ENCODE data around the gene LDLRAD4. TPM values are rescaled to one million over a fixed set of nuclear protein-coding genes. Genes with fewer than 3 reads are reported as not detected.

The LDLRAD4 gene
- total RNA-seq, 1 experiment from 2014 or later = 3.6 TPM

- H3K4me3 ChIP-seq (ENCODE audit: low read depth, low read length, poor library complexity, severe bottlenecking) = no peak overlapping the region
- peaks cover 13% of the 10 kb centered on the region for H3K27me3 ChIP-seq (replicated peaks; ENCODE audit: insufficient read depth, low read depth, low read length, poor library complexity)
- no peak for DNase-seq (ENCODE audit: low spot score)
- H3K4me1 ChIP-seq (ENCODE audit: insufficient read depth, low read length, poor library complexity, severe bottlenecking) = peaks cover 18% of the 10 kb centered on the region
- H3K27ac ChIP-seq (ENCODE audit: low read depth, low read length, poor library complexity, severe bottlenecking) = no peak overlapping the region
- no TSS peak for BruUV-seq (replicated peaks)
- no peaks in the 10 kb centered on the region for H3K9me3 ChIP-seq (ENCODE audit: low read depth, low read length, poor library complexity, severe bottlenecking)
- TF ChIP-seq CTCF (conservative IDR thresholded peaks at IDR 0.05; ENCODE audit: low read depth, low read length) (no peak), EZH2 (IDR thresholded peaks at IDR 0.05; ENCODE audit: borderline replicate concordance, low read depth, low read length, poor library complexity, severe bottlenecking) (no peak)
- no peaks in the 10 kb centered on the region for H3K36me3 ChIP-seq (ENCODE audit: insufficient read depth, low read length, poor library complexity, severe bottlenecking)
- ChIA-PET POLR2A (ENCODE audit: low non-redundant PET) (no interaction called here), CTCF (no interaction called here)
- intact Hi-C loops (cut with micrococcal nuclease; ENCODE audit: unreplicated experiment) = no loop called here
These were observed 332.7 kb downstream of the LDLRAD4 start for GRCh38 chr18:13551305-13551603.

- CTCF ChIA-PET = no interaction called here
- Histone ChIP-seq H3K27me3 (replicated peaks; ENCODE audit: insufficient read depth, low read depth, low read length, poor library complexity) (peaks cover 13% of the 10 kb centered on the region), H3K4me1 (ENCODE audit: insufficient read depth, low read length, poor library complexity, severe bottlenecking) (peaks cover 18% of the 10 kb centered on the region), H3K36me3 (ENCODE audit: insufficient read depth, low read length, poor library complexity, severe bottlenecking) (no peaks in the 10 kb centered on the region), H3K27ac (ENCODE audit: low read depth, low read length, poor library complexity, severe bottlenecking) (no peak overlapping the region), H3K9me3 (ENCODE audit: low read depth, low read length, poor library complexity, severe bottlenecking) (no peaks in the 10 kb centered on the region), H3K4me3 (ENCODE audit: low read depth, low read length, poor library complexity, severe bottlenecking) (no peak overlapping the region)
- no peak for TF ChIP-seq CTCF (conservative IDR thresholded peaks at IDR 0.05; ENCODE audit: low read depth, low read length)
- TF ChIP-seq EZH2 (IDR thresholded peaks at IDR 0.05; ENCODE audit: borderline replicate concordance, low read depth, low read length, poor library complexity, severe bottlenecking) = no peak
- intact Hi-C loops (cut with micrococcal nuclease; ENCODE audit: unreplicated experiment) = no loop called here
- POLR2A ChIA-PET (ENCODE audit: low non-redundant PET) = no interaction called here
- BruUV-seq (replicated peaks) = no TSS peak
- DNase-seq (ENCODE audit: low spot score) = no peak
These were observed 333.5 kb downstream of the LDLRAD4 start for GRCh38 chr18:13551841-13552733.

GRCh38 chr18:13553449-13553848 is 334.9 kb downstream of the LDLRAD4 start:
- DNase-seq (ENCODE audit: low spot score) = no peak

More at GRCh38 chr18:13553449-13553848, 334.9 kb downstream of the LDLRAD4 start:
- Histone ChIP-seq H3K4me3 (ENCODE audit: low read depth, low read length, poor library complexity, severe bottlenecking) (no peak overlapping the region), H3K4me1 (ENCODE audit: insufficient read depth, low read length, poor library complexity, severe bottlenecking) (peaks cover 18% of the 10 kb centered on the region), H3K9me3 (ENCODE audit: low read depth, low read length, poor library complexity, severe bottlenecking) (no peaks in the 10 kb centered on the region), H3K27me3 (replicated peaks; ENCODE audit: insufficient read depth, low read depth, low read length, poor library complexity) (peaks cover 13% of the 10 kb centered on the region), H3K27ac (ENCODE audit: low read depth, low read length, poor library complexity, severe bottlenecking) (no peak overlapping the region), H3K36me3 (ENCODE audit: insufficient read depth, low read length, poor library complexity, severe bottlenecking) (no peaks in the 10 kb centered on the region)
- no TSS peak for BruUV-seq (replicated peaks)
- POLR2A ChIA-PET (ENCODE audit: low non-redundant PET) = no interaction called here
- CTCF ChIA-PET = no interaction called here
- no peak for TF ChIP-seq CTCF (conservative IDR thresholded peaks at IDR 0.05; ENCODE audit: low read depth, low read length)
- TF ChIP-seq EZH2 (IDR thresholded peaks at IDR 0.05; ENCODE audit: borderline replicate concordance, low read depth, low read length, poor library complexity, severe bottlenecking) = no peak
- intact Hi-C loops (cut with micrococcal nuclease; ENCODE audit: unreplicated experiment) = no loop called here

Measured in A673 (cell line).